ENCODE data around the gene TUSC2. TPM values are rescaled to one million over a fixed set of nuclear protein-coding genes. Genes with fewer than 3 reads are reported as not detected.
"Not testable (repeated sequence)": the region's sequence is repeated elsewhere in the genome, so short reads cannot be mapped to it uniquely, and the experiment has no call there.

TUSC2 gene
- total RNA-seq, 1 donor from 2014 or later: 17.7 TPM

GRCh38 chr3:50322115-50322385 is 6.0 kb downstream of the TUSC2 start:
- ATAC-seq (no peak), DNase-seq (ENCODE audit: low spot score) (no peak)
- intact Hi-C loops (cut with DNase I): no loop called here

- ATAC-seq (peak; percentile 84), DNase-seq (ENCODE audit: low spot score) (peak; percentile 93)
- intact Hi-C loops (cut with DNase I): no loop called here
Observed at GRCh38 chr3:50321336-50322114, 6.5 kb downstream of the TUSC2 start.

GRCh38 chr3:50320853-50321335 is 7.1 kb downstream of the TUSC2 start:
- ATAC-seq: peak; percentile 55
- intact Hi-C loops (cut with DNase I): no loop called here
- DNase-seq (ENCODE audit: low spot score): peak; percentile 89

DNA sequence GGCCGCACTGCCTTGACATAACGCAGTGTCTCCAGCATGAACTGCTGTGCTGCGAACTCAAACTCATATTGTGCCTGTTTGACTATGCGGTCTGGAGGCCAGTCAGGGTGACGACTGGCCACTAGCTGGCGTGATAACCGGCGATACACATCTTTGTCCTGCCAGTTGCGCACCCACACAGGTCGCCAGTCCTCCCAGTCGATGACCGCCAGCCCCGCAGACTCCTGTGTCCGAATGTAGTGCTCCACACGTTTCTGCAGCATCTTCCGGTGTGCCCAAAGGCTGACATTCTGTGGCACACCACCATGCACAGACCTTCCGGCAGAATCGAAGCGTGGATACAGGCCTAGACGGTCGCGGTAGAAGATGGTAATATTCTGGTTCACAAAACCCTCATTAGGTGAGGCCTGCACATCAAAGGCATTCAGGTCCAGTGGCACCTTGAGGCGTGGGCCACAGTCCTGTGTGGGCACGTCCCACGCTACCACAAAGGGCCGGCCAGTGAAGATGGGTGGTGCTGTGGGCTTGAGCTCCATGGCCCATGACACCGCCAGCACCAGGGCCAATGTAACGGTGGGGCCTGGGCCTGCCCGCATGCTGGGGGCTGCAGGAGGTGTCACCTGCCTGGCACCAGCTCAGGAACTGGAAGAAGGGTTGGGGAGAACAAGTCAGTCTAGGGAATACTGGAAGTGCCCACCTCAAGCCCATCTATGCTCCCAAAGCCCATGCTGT is 8.0 kb downstream of the TUSC2 start:
- ATAC-seq (no peak), DNase-seq (ENCODE audit: low spot score) (no peak)
- intact Hi-C loops (cut with DNase I): no loop called here

GRCh38 chr3:50319181-50319893 is 8.7 kb downstream of the TUSC2 start:
- intact Hi-C loops (cut with DNase I): no loop called here
- ATAC-seq (no peak), DNase-seq (ENCODE audit: low spot score) (no peak)

GRCh38 chr3:50318615-50319014 is 9.4 kb downstream of the TUSC2 start:
- no peak for DNase-seq (ENCODE audit: low spot score)
- intact Hi-C loops (cut with DNase I): no loop called here
- ATAC-seq: no peak

DNA sequence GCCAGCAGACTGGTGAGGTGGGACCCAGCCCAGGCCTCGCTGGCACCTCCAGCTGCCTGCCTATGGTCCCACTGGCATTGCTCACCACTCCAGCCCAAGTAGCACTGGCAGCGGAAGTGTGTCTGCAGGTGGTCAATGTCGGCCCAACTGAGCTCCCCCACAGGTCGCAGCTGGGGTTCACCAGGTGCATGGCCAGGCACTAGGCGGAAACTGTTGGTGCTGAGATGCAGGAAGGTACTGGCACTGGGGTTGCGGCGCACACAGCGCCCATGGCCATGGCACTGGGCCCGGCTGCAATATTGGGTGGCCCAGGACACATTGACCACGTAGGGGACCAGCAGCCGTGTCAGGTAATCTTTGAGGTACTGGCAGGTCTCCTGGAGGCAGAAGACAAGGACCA is 9.9 kb downstream of the TUSC2 start:
- no peak for ATAC-seq
- intact Hi-C loops (cut with DNase I): no loop called here
- no peak for DNase-seq (ENCODE audit: low spot score)

- ATAC-seq: no peak
- intact Hi-C loops (cut with DNase I): no loop called here
- DNase-seq (ENCODE audit: low spot score): no peak
Observed at GRCh38 chr3:50317300-50317699, 10.7 kb downstream of the TUSC2 start.

GRCh38 chr3:50316657-50317242 is 11.3 kb downstream of the TUSC2 start:
- no peak for DNase-seq (ENCODE audit: low spot score)
- no peak for ATAC-seq
- intact Hi-C loops (cut with DNase I): no loop called here

DNA sequence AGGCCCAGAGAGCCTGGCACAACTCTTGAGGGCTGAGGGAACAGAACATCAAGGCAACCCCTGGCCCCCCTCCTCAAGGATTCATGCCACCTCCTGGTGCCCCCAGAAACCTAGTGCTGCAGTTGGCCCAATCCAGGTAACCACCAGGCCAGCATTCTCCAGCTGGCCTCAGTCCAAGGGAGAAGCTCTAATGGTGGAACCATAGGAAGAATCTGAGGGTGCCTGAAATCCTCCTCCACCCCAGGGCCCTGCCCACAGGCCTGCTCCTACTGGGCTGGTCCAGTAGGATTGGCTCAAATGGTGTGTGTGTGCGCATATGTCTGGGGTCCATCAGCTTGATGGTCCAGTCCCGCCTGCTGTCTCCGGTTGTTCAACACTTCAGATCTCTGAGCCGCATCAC is 13.2 kb downstream of the TUSC2 start:
- intact Hi-C loops (cut with DNase I): no loop called here
- ATAC-seq: no peak
- DNase-seq (ENCODE audit: low spot score): no peak

- DNase-seq (ENCODE audit: low spot score): no peak
- intact Hi-C loops (cut with DNase I): no loop called here
- no peak for ATAC-seq
Observed at GRCh38 chr3:50314342-50314741, 13.7 kb downstream of the TUSC2 start.

GRCh38 chr3:50312041-50312440 is 16.0 kb downstream of the TUSC2 start:
- intact Hi-C loops (cut with DNase I); DNase-seq (ENCODE audit: low spot score); ATAC-seq: not testable (repeated sequence)

DNA sequence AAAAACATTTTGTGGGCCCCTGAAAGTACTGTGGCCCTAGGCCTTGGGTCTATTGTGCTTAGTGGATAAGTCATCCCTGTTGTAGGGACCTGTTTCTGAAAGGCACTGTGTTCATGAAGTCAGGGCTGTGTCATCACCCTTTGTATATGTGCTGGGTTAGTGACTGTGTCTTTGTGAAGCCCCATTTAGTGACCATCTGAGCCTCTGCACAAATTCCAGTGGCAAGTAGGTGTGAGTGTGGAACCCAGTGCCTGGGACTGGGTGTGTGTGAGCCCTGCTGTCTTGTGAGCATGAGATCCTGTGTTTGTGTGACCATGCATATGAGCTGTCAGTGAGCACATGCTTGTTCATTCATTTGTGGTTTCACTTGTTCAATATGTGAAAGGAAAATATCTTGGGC is 23.4 kb downstream of the TUSC2 start:
- DNase-seq (ENCODE audit: low spot score) (no peak), ATAC-seq (no peak)
- intact Hi-C loops (cut with DNase I): no loop called here

DNA sequence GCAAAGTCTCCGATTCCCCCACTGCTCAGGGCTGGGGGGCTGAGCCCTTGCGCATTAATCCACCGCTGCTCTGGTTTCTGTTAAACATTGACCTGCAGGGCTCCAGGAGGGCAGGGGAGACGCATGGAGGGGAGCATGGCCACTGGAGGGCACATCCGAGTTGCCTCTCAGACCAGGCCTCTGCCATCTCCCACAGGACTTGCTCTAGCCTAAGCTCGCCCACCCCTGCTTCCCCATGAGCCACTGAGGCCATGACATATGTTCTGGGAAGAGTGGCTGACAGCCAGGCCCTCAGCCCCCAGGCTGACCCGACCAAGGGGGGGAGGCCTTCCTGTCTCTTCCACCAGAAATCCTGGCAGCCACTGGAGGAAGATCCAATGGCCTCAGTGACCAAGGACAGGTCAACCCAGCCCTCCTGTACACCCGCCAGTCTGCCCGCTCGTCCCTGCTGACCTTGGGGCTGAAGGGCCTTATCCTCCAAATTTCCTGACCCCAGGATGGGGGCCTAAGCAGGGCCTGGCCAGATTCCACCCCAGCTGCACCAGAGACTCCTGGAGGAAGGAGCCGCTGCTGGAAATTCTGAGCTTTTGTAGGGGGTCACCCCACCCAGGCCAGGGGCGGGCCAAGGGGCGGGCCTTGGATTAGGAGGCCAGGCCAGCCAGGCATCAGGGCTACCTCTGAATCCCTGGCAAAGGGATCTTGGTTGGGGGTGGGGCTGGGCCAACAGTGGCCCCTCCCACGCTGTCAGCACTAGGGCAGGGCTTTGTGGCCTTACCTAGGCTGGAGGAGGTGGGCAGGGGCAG is 24.8 kb downstream of the TUSC2 start, which contains the start of gene HYAL1:
TSS of gene HYAL1 (minus strand) at position 562 of the 803 bp plus-strand sequence. CDS start 618 bp downstream, outside the sequence.
- peak; percentile 57 for ATAC-seq
- peak; percentile 86 for DNase-seq (ENCODE audit: low spot score)
- intact Hi-C loops (cut with DNase I): no loop called here

DNA sequence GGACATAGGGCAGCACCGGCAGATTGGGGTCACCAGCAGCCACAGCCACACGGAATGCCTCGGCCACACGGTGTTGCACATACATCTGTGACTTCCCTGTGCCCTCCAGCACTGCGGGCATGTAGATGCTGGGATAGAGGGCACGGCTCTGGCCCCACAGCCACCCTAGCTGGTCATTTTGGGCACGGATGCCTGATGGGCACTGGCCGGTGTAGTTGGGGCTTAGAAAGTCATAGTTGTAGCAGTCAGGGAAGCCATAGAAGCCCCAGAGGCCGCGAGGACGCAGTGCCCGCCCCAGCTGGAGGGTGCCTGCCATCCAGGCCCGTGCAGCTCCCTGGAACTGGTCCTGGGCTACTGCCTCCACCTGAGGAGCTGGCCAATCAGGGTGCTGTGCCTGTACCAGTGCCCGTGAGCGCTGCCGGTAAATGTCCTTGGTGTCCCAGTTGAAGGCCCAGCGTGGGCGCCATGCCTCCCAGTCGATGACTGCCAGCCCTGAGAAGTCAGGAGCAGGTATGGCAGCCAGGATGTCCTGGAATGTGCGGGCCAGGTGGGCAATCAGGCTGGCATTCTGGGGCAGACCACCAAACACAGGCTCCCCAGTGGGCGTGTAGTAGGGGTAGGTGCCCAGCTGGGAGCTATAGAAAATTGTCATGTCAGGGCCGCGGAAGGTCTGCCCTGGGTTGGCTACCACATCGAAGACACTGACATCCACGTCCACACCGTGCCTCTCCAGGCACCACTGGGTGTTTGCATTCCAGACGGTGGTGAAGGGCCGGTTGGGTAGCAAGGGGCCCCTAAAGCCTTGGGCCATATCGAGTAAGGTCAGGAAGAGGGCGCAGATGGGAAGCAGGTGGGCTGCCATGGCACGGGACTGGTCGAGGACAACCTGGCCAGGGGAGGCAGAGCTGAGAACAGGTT is 25.7 kb downstream of the TUSC2 start:
- no peak for ATAC-seq
- no peak for DNase-seq (ENCODE audit: low spot score)
- intact Hi-C loops (cut with DNase I): no loop called here

- intact Hi-C loops (cut with DNase I): no loop called here
- DNase-seq (ENCODE audit: low spot score) (no peak), ATAC-seq (no peak)
Observed at GRCh38 chr3:50300681-50301254, 27.3 kb downstream of the TUSC2 start.

GRCh38 chr3:50299929-50300680 is 27.9 kb downstream of the TUSC2 start:
- no peak for DNase-seq (ENCODE audit: low spot score)
- intact Hi-C loops (cut with DNase I): no loop called here
- ATAC-seq: peak; percentile 5

Data from sciatic nerve (tissue), 2 donors.